Measurements from ENCODE around the gene MYH1.

The MYH1 gene

DNA sequence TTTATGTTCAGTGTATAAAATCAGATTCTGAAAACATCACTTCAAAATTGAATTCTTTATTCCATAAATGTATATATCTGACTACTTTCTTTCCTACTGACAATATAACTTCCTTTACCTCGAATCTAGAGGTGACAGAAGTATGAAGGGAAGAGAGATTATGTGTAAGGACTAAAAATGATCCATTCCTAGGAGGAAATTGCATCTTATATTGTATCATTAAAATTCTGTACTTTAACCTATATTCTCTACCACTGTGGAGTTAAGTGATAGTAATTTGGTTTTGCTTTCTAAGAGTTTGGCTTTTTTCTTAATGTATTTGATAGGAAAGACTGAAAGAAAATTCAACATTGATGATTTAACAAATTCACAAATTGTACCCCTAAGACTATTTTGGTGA, 60.4 kb downstream of the MYH1 start:
- H3K36me3 Mint-ChIP-seq (ENCODE audit: low read depth), result no peaks in the 10 kb centered on the region
- no peak overlapping the region for H3K27ac Mint-ChIP-seq
- no peaks in the 10 kb centered on the region for H3K27me3 Mint-ChIP-seq (ENCODE audit: low read depth)
- no peak for DNase-seq (ENCODE audit: low spot score)
- no peak overlapping the region for H3K4me3 Mint-ChIP-seq
- no peaks in the 10 kb centered on the region for H3K9me3 Mint-ChIP-seq
- no peaks in the 10 kb centered on the region for H3K4me1 Mint-ChIP-seq (ENCODE audit: low read depth)

DNA sequence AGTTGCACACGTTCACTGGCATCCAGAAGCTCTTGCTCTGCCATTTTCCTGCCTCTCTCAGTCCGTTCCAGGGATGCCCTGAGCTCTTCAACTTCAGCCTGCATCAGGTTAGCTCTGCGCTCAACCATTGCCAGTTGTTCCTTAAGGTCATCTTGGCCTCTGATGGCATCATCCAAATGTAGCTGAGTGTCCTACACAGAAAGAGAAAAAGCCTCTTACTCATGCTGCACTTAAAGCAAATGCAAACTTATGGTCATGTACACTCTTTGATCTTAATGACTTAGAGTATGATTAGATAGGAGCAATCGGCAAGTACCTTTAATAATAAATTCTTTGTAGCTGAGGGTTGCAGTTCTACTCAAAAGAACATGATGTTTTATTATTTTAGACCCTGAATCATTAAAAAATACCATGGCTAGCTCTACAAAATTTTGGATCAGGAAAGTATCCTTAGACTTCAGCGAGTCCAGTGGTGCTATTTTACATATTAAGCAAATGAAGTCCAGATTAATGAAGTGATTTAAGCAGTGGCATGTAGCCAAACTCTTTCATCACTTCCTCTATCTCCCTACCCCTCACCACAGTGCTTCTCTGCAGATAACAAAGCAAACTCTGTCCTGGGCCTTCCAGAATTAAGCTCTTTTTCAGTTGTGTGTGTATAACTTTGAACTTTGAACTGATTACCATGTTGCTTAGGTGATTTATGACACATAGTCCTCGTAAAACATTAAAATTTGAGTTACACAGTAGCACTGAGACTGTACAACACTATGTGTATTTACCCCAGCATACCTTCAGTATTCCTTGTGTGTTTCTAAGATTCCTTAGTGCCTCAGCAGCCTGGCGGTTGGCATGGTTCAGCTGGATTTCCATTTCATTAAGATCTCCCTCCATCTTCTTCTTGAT, 71.1 kb downstream of the MYH1 start:
- Mint-ChIP-seq H3K27me3 (ENCODE audit: low read depth) (no peaks in the 10 kb centered on the region), H3K9me3 (no peaks in the 10 kb centered on the region), H3K4me1 (ENCODE audit: low read depth) (no peaks in the 10 kb centered on the region), H3K36me3 (ENCODE audit: low read depth) (no peaks in the 10 kb centered on the region), H3K27ac (no peak overlapping the region), H3K4me3 (no peak overlapping the region)
- no peak for DNase-seq (ENCODE audit: low spot score)

Measured in T-helper 2 cell treated with Interferon-gamma antibody and Interleukin-4, amounts not matched to agents 5 μg/mL and 100 μg/mL, for 36 hours (primary cell).